ENCODE data around the gene MFSD6. TPM values are rescaled to one million over a fixed set of nuclear protein-coding genes. Genes with fewer than 3 reads are reported as not detected.

Gene MFSD6
- total RNA-seq, 1 donor from 2014 or later: 55.8 TPM

- H3K27ac ChIP-seq: no peak overlapping the region
- intact Hi-C loops (cut with DNase I): no loop called here
These were observed 138.6 kb downstream of the MFSD6 start for GRCh38 chr2:190546734-190547133.

GRCh38 chr2:190547886-190548285, 139.7 kb downstream of the MFSD6 start:
- no peaks in the 10 kb centered on the region for H3K27me3 ChIP-seq
- no peak for DNase-seq
- intact Hi-C loops (cut with DNase I): no loop called here
- no peak for ATAC-seq
- no peak overlapping the region for H3K4me3 ChIP-seq
- no peaks in the 10 kb centered on the region for H3K9me3 ChIP-seq
- no peaks in the 10 kb centered on the region for H3K36me3 ChIP-seq
- no peaks in the 10 kb centered on the region for H3K4me1 ChIP-seq
- no peak overlapping the region for H3K27ac ChIP-seq
- TF ChIP-seq, protein P1, sequence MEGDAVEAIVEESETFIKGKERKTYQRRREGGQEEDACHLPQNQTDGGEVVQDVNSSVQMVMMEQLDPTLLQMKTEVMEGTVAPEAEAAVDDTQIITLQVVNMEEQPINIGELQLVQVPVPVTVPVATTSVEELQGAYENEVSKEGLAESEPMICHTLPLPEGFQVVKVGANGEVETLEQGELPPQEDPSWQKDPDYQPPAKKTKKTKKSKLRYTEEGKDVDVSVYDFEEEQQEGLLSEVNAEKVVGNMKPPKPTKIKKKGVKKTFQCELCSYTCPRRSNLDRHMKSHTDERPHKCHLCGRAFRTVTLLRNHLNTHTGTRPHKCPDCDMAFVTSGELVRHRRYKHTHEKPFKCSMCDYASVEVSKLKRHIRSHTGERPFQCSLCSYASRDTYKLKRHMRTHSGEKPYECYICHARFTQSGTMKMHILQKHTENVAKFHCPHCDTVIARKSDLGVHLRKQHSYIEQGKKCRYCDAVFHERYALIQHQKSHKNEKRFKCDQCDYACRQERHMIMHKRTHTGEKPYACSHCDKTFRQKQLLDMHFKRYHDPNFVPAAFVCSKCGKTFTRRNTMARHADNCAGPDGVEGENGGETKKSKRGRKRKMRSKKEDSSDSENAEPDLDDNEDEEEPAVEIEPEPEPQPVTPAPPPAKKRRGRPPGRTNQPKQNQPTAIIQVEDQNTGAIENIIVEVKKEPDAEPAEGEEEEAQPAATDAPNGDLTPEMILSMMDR (IDR thresholded peaks at IDR 0.05): no peak

More at GRCh38 chr2:190546734-190547133, 138.6 kb downstream of the MFSD6 start:
- Histone ChIP-seq H3K9me3 (no peaks in the 10 kb centered on the region), H3K27me3 (no peaks in the 10 kb centered on the region), H3K4me3 (no peak overlapping the region), H3K4me1 (no peaks in the 10 kb centered on the region), H3K36me3 (no peaks in the 10 kb centered on the region)
- no peak for DNase-seq
- TF ChIP-seq, protein P1 (IDR thresholded peaks at IDR 0.05): no peak
- no peak for ATAC-seq

GRCh38 chr2:190550137-190550536, 142.0 kb downstream of the MFSD6 start:
- no peak overlapping the region for H3K27ac ChIP-seq
- H3K9me3 ChIP-seq: no peaks in the 10 kb centered on the region
- intact Hi-C loops (cut with DNase I): no loop called here
- ATAC-seq: no peak
- DNase-seq: no peak
- TF ChIP-seq, protein P1 (IDR thresholded peaks at IDR 0.05): no peak
- H3K4me1 ChIP-seq: no peaks in the 10 kb centered on the region
- no peak overlapping the region for H3K4me3 ChIP-seq
- no peaks in the 10 kb centered on the region for H3K36me3 ChIP-seq
- H3K27me3 ChIP-seq: no peaks in the 10 kb centered on the region

Other genes starting within 250 kb of the MFSD6 start
- gene HIBCH, start 88.5 kb upstream of the MFSD6 start, total RNA-seq: 23.3 TPM
- gene INPP1, start 64.8 kb upstream of the MFSD6 start, total RNA-seq: 38.1 TPM
- gene NEMP2, start 126.4 kb downstream of the MFSD6 start, total RNA-seq: 8.0 TPM
- gene NAB1, start 240.7 kb downstream of the MFSD6 start, total RNA-seq: 38.6 TPM